Hair follicle dermal papilla cell (primary cell): Measurements from ENCODE around the gene PTPRN. TPM values are rescaled to one million over a fixed set of nuclear protein-coding genes. Genes with fewer than 3 reads are reported as not detected.

Source experiments
- small RNA-seq: library from RNA; depleted of rRNA; stranded (forward); fragments of <200 nt; gene quantifications from one replicate; pipeline ENCODE3, GENCODE V24; 2012
- total RNA-seq: library from RNA; depleted of rRNA; stranded (reverse); fragments of >200 nt; gene quantifications from 2 replicates; pipeline ENCODE4 v1.2.3, GENCODE V29; 2012

PTPRN gene
- 0.36 and 0.49 TPM in 2 replicates for total RNA-seq

DNA sequence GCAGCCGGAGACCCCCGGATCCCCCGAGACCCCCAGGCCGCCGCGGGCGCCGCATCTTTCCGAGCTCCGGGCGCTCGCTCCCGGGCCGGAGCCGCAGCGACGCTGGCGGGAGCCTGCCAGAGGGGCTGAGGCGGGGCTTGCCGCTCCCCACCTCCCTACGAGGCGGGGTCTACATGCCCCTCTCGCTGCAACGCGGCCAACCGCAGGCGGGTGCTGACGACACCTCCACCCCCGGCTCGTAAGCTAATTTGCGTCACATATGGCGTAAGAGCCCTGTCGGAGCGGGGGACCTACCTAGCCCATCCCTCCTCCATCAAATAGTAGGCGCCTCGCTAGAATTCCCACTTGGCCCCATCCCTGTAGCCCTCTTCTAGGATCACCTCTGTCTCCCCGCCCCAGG is at the start of gene PTPRN:
TSS of gene PTPRN (minus strand) at position 124 of the 400 bp plus-strand sequence. CDS start at position 55, 69 bp downstream.

DNA sequence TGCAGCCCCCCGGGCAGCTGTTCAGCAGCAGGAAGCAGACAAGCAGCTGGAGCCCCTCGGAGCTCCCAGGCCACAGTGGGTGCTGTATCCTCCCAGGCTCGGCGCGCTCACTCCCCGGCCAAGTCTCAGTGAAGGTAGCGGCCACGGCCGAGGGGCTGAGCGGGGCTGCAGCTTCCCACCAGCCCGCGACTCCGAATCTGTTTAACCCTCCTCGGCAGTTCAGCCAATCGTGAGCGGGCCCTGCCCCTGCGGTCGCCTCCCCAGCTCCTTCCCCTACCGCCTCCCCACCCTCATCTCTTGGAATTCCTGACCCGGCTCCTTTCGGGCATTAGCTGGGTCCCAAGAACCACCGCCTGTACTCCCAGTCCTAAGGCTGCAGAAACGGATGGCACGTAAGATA is 23.3 kb upstream of the PTPRN start, which contains the start of gene RESP18:
TSS of gene RESP18 (minus strand) at position 203 of the 400 bp plus-strand sequence.

DNA sequence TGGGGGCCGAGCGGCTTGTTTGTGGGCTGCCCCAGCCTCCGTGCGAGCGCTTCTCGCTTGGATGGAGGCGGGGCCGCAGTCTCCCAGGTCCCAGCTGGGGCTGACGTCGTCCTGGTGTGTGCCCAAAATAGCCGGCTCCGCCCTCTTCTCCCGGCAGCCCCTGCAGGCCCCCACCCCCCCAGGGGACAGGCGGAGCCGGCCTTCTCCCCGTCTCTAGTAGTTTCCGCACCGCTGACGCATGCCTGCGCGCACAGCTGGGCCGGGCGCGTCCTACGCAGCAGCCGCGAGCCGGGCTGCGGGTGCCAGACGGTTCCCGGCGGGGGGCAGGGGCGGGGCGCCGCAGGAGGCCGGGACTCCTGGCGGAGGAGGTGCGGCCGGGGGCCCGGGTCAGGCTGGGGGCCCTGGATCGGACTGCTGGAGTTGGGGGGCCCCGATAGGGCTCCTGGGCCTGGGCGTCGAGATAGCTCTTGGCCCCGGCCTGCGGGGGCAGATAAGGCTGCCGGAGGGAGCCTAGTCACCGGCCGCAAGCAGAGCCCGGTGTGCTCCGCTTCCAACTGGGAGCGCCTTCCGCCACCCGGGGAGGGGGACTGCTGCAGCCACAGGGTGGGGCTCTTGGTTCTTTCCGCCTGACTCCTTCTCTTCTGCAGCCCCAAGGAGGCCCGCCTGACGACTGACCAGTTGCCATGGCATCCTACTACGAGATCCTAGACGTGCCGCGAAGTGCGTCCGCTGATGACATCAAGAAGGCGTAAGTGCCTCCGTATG is 29.9 kb downstream of the PTPRN start, which contains the start of gene DNAJB2:
TSS of gene DNAJB2 (plus strand) at position 216 of the 765 bp plus-strand sequence. CDS start at position 684, 468 bp downstream.

DNA sequence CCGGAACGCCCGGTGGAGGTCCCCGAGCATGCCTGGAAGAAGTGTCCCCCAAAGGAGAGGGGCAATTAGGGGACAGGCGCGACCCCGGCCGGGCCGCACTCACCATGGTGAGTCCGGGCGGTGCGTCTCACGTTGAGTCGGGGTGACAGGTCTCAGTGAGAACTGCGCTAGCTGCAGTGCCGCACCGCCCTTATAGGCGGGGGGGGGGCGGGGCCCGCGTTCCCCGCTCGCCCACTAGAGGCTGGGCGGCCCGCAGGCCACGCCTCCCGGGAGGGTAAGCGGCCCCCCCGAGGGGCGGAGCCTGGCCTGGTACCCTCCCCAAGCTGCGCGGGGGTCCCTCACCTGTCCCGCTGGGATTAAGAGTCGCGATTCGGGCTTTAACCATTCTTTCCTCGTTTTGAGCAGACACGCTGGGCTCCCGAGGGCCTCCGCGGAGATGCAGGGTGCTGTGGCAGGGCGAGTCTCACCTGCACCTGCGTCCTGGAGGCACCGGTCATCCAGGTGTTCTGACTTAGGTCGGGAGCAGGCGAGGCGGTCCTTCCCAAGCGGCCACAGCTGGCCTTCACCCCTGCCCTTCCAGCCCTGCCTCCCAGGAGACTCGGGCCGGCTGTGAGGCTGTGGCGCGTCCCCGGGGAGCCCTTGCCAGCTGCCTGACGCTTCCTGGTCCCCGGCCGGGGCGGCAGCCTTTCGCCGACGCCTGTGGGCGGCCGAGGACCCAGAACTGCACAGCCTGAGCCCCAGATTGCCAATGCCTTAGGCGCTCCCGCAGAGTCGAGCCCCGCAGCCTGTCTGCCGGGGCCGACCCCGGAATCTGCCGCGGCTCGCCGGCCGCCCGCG is 55.2 kb downstream of the PTPRN start, which contains the start of gene TUBA4A:
TSS of gene TUBA4A (minus strand) at position 166 of the 837 bp plus-strand sequence. CDS start at position 106, 60 bp downstream.

GRCh38 chr2:219252900-219253752 is 56.1 kb downstream of the PTPRN start, which contains the start of gene TUBA4B:
Gene TUBA4B (plus strand): TSS chr2:219253243. CDS start chr2:219253408, 165 bp downstream.

GRCh38 chr2:219245148-219245898 is 63.9 kb downstream of the PTPRN start, which contains the start of the genes GLB1L and STK16:
Gene GLB1L (minus strand): TSS chr2:219245444. CDS start chr2:219243573, 1,871 bp downstream.
Gene STK16 (plus strand): TSS chr2:219245479. CDS start chr2:219246000, 521 bp downstream.

Small RNA genes lying within 50 kb of the gene (small RNA-seq; reads per million reads assigned to genes)
- gene AC053503.3 (not detected), gene MIR153-1 (not detected)

Other genes with a start within 250 kb of the PTPRN start
- 0.12 TPM in 1 of 2 replicates, not detected in the other for gene IHH, start 248.5 kb downstream of the PTPRN start, total RNA-seq
- gene NHEJ1, start 148.6 kb downstream of the PTPRN start, total RNA-seq, result 21.1 and 22.2 TPM in 2 replicates
- 0.85 and 1.5 TPM in 2 replicates for gene SLC23A3, start 139.4 kb downstream of the PTPRN start, total RNA-seq
- gene CNPPD1, start 132.5 kb downstream of the PTPRN start, total RNA-seq, result 35.7 and 42.0 TPM in 2 replicates
- 94.1 and 100 TPM in 2 replicates for gene RETREG2, start 131.1 kb downstream of the PTPRN start, total RNA-seq
- 22.9 and 31.2 TPM in 2 replicates for gene ZFAND2B, start 102.6 kb downstream of the PTPRN start, total RNA-seq
- gene ABCB6, start 90.4 kb downstream of the PTPRN start, total RNA-seq, result 23.8 and 27.7 TPM in 2 replicates
- 63.0 and 63.8 TPM in 2 replicates for gene ATG9A, start 79.8 kb downstream of the PTPRN start, total RNA-seq
- 22.2 and 24.8 TPM in 2 replicates for gene ANKZF1, start 79.6 kb downstream of the PTPRN start, total RNA-seq
- 11.9 and 18.8 TPM in 2 replicates for gene GLB1L, start 64.0 kb downstream of the PTPRN start, total RNA-seq
- 45.3 and 69.3 TPM in 2 replicates for gene STK16, start 63.9 kb downstream of the PTPRN start, total RNA-seq
- gene TUBA4B, start 56.2 kb downstream of the PTPRN start, total RNA-seq, result not detected in 2 replicates
- gene TUBA4A, start 55.5 kb downstream of the PTPRN start, total RNA-seq, result 42.0 and 68.4 TPM in 2 replicates
- gene DNAJB2, start 30.0 kb downstream of the PTPRN start, total RNA-seq, result 41.4 and 48.5 TPM in 2 replicates
- not detected in 2 replicates for gene RESP18, start 23.3 kb upstream of the PTPRN start, total RNA-seq
- gene DNPEP, start 78.5 kb upstream of the PTPRN start, total RNA-seq, result 82.3 and 95.2 TPM in 2 replicates
- 1.9 and 2.6 TPM in 2 replicates for gene DES, start 109.0 kb upstream of the PTPRN start, total RNA-seq
- gene SPEG, start 125.4 kb upstream of the PTPRN start, total RNA-seq, result 52.9 and 55.8 TPM in 2 replicates
- gene GMPPA, start 189.5 kb upstream of the PTPRN start, total RNA-seq, result 65.2 and 65.4 TPM in 2 replicates
- gene ASIC4, start 205.1 kb upstream of the PTPRN start, total RNA-seq, result not detected in 2 replicates
- gene CHPF, start 234.4 kb upstream of the PTPRN start, total RNA-seq, result 116 and 133 TPM in 2 replicates
- gene TMEM198, start 234.6 kb upstream of the PTPRN start, total RNA-seq, result 1.1 and 2.1 TPM in 2 replicates